HUES64 (cell line): ENCODE results near the gene PCCA.
"Not testable (repeated sequence)": the region's sequence is repeated elsewhere in the genome, so short reads cannot be mapped to it uniquely, and the experiment has no call there.

ENCODE experiments used
- H3K27ac ChIP-seq: 2 replicates; pipeline ENCODE4 v1.7.0; 2013; ENCODE audit warnings: low read depth, low read length, inconsistent platforms
- H3K27me3 ChIP-seq: 2 replicates; pipeline ENCODE4 v1.6.1; 2013; ENCODE audit warnings: mild to moderate bottlenecking, low read length; ENCODE audit not compliant: insufficient read depth
- H3K36me3 ChIP-seq: 2 replicates; pipeline ENCODE4 v1.6.1; 2013; ENCODE audit warnings: mild to moderate bottlenecking, low read length; ENCODE audit not compliant: insufficient read depth
- H3K4me1 ChIP-seq: 2 replicates; pipeline ENCODE4 v1.6.1; 2013; ENCODE audit warnings: mild to moderate bottlenecking, low read length, moderate library complexity; ENCODE audit not compliant: insufficient read depth
- H3K4me3 ChIP-seq: 2 replicates; pipeline ENCODE4 v1.5.1; 2013; ENCODE audit warnings: mild to moderate bottlenecking, low read length, moderate library complexity
- H3K9ac ChIP-seq: 2 replicates; pipeline ENCODE4 v1.6.1; 2013; ENCODE audit warnings: mild to moderate bottlenecking, low read depth, low read length
- H3K9me3 ChIP-seq: 2 replicates; pipeline ENCODE4 v1.6.1; 2013; ENCODE audit warnings: low read depth, low read length; ENCODE audit not compliant: insufficient read depth
- WGBS: fragments of 150-250, 120-280 bp; methylation state at CpG from one replicate; pipeline ENCODE4 v1.1.7; 2013; ENCODE audit warnings: missing lambda C conversion rate; 5-methylcytosine and 5-hydroxymethylcytosine counted together

Gene PCCA

GRCh38 chr13:100214886-100215285, 126.0 kb downstream of the PCCA start:
- 97% methylated on average over 2 of the region's 3 CpGs for WGBS
- Histone ChIP-seq H3K27me3 (no peaks in the 10 kb centered on the region), H3K4me3 (no peak overlapping the region), H3K9ac (no peak overlapping the region), H3K27ac (no peak overlapping the region), H3K4me1 (peaks cover 11% of the 10 kb centered on the region), H3K36me3 (peaks cover 9% of the 10 kb centered on the region), H3K9me3 (no peaks in the 10 kb centered on the region)

GRCh38 chr13:100221166-100221565, 132.3 kb downstream of the PCCA start:
- Histone ChIP-seq H3K4me1 (peaks cover 11% of the 10 kb centered on the region), H3K9ac (no peak overlapping the region), H3K9me3 (no peaks in the 10 kb centered on the region), H3K4me3 (no peak overlapping the region), H3K36me3 (0 out of 2 replicates have a peak, but pooled peaks cover 3% of the 10 kb centered on the region), H3K27me3 (no peaks in the 10 kb centered on the region), H3K27ac (no peak overlapping the region)
- WGBS, result 85% methylated on average over 2 of the region's 2 CpGs

GRCh38 chr13:100223966-100224530, 135.2 kb downstream of the PCCA start:
- not testable (repeated sequence) for H3K4me3 ChIP-seq
- WGBS, result 96% methylated on average over 30 of the region's 30 CpGs

GRCh38 chr13:100229603-100230002, 140.7 kb downstream of the PCCA start:
- Histone ChIP-seq H3K27ac (no peak overlapping the region; the same call in 1 of the 2 replicates), H3K9ac (0 out of 2 replicates have a peak overlapping the region, but pooled peaks have one; percentile 11), H3K4me1 (peaks cover 28% of the 10 kb centered on the region), H3K27me3 (no peaks in the 10 kb centered on the region), H3K4me3 (no peak overlapping the region), H3K9me3 (no peaks in the 10 kb centered on the region), H3K36me3 (no peaks in the 10 kb centered on the region)
- WGBS, result 90% methylated on average over 7 of the region's 7 CpGs

More at GRCh38 chr13:100223966-100224530, 135.2 kb downstream of the PCCA start:
- H3K4me1 ChIP-seq, result peaks cover 15% of the 10 kb centered on the region
- H3K27ac ChIP-seq, H3K9ac ChIP-seq, H3K27me3 ChIP-seq, H3K36me3 ChIP-seq, H3K9me3 ChIP-seq: not testable (repeated sequence)

GRCh38 chr13:100230769-100231149, 141.9 kb downstream of the PCCA start:
- Histone ChIP-seq H3K4me1 (peaks cover 40% of the 10 kb centered on the region), H3K36me3 (no peaks in the 10 kb centered on the region), H3K27ac (0 out of 2 replicates have a peak overlapping the region, but pooled peaks have one; percentile 19), H3K4me3 (no peak overlapping the region), H3K9me3 (no peaks in the 10 kb centered on the region), H3K27me3 (no peaks in the 10 kb centered on the region), H3K9ac (0 out of 2 replicates have a peak overlapping the region, but pooled peaks have one; percentile 6)
- 90% methylated on average over 3 of the region's 3 CpGs for WGBS

GRCh38 chr13:100231176-100231575, 142.3 kb downstream of the PCCA start:
- Histone ChIP-seq H3K27ac (0 out of 2 replicates have a peak overlapping the region, but pooled peaks have one; percentile 19), H3K27me3 (no peaks in the 10 kb centered on the region), H3K4me1 (peaks cover 40% of the 10 kb centered on the region), H3K9ac (0 out of 2 replicates have a peak overlapping the region, but pooled peaks have one; percentile 6), H3K9me3 (no peaks in the 10 kb centered on the region), H3K36me3 (no peaks in the 10 kb centered on the region), H3K4me3 (no peak overlapping the region)
- WGBS, result 91% methylated on average over 3 of the region's 3 CpGs

- Histone ChIP-seq H3K27ac (peak overlapping the region; percentile 37), H3K4me1 (peaks cover 36% of the 10 kb centered on the region), H3K36me3 (no peaks in the 10 kb centered on the region), H3K27me3 (no peaks in the 10 kb centered on the region), H3K9ac (no peak overlapping the region), H3K9me3 (no peaks in the 10 kb centered on the region), H3K4me3 (no peak overlapping the region)
- WGBS, result 26% methylated on average over 3 of the region's 4 CpGs
Measured at GRCh38 chr13:100234006-100234405, 145.1 kb downstream of the PCCA start.

- Histone ChIP-seq H3K27me3 (no peaks in the 10 kb centered on the region), H3K4me3 (no peak overlapping the region), H3K4me1 (peaks cover 40% of the 10 kb centered on the region), H3K9me3 (no peaks in the 10 kb centered on the region), H3K9ac (no peak overlapping the region), H3K36me3 (no peaks in the 10 kb centered on the region), H3K27ac (peak overlapping the region; percentile 37; the same call in 1 of the 2 replicates)
- WGBS, result 61% methylated on average over 3 of the region's 4 CpGs
Measured at GRCh38 chr13:100234524-100235136, 145.7 kb downstream of the PCCA start.

- H3K4me3 ChIP-seq, result no peak overlapping the region
- no peak overlapping the region for H3K27ac ChIP-seq
- no peaks in the 10 kb centered on the region for H3K9me3 ChIP-seq
- H3K27me3 ChIP-seq, result no peaks in the 10 kb centered on the region
- WGBS, result 92% methylated on average over 5 of the region's 5 CpGs
- no peak overlapping the region for H3K9ac ChIP-seq
- peaks cover 44% of the 10 kb centered on the region for H3K4me1 ChIP-seq
- H3K36me3 ChIP-seq, result no peaks in the 10 kb centered on the region
Measured at GRCh38 chr13:100235311-100235901, 146.5 kb downstream of the PCCA start.

- no peaks in the 10 kb centered on the region for H3K36me3 ChIP-seq
- no peak overlapping the region for H3K4me3 ChIP-seq
- H3K9me3 ChIP-seq, result no peaks in the 10 kb centered on the region
- H3K9ac ChIP-seq, result no peak overlapping the region
- no peaks in the 10 kb centered on the region for H3K27me3 ChIP-seq
- peaks cover 39% of the 10 kb centered on the region for H3K4me1 ChIP-seq
- 98% methylated on average over 4 of the region's 4 CpGs for WGBS
- no peak overlapping the region for H3K27ac ChIP-seq
Measured at GRCh38 chr13:100240109-100240779, 151.4 kb downstream of the PCCA start.

- Histone ChIP-seq H3K27me3 (no peaks in the 10 kb centered on the region), H3K9ac (no peak overlapping the region), H3K9me3 (peaks cover 7% of the 10 kb centered on the region; the same call in 1 of the 2 replicates), H3K36me3 (no peaks in the 10 kb centered on the region), H3K4me1 (peaks cover 36% of the 10 kb centered on the region), H3K27ac (peak overlapping the region; percentile 60; the same call in 1 of the 2 replicates), H3K4me3 (no peak overlapping the region)
- 60% methylated on average over 2 of the region's 3 CpGs for WGBS
Measured at GRCh38 chr13:100244431-100244830, 155.5 kb downstream of the PCCA start.
